DND-41 (cell line): Measurements from ENCODE around the gene BRD1.
A peak's percentile ranks its signal among the peaks of the same experiment; 100 is the strongest.

Experiments
- ATAC-seq: fragments of 200-7000 bp; cut with Tn5 transposase; 3 replicates; pipeline ENCODE4 v1.9.1; 2021; ENCODE audit warnings: low read depth; ENCODE audit not compliant: insufficient read depth
- DNase-seq: peaks from one replicate; pipeline ENCODE4 v3.0.0-alpha.2; 2020
- H2AFZ ChIP-seq: 2 replicates; pipeline ENCODE4 v1.6.0; 2012; ENCODE audit warnings: low read depth, low read length
- H3K27ac ChIP-seq: 2 replicates; pipeline ENCODE4 v1.5.1; 2012; ENCODE audit warnings: low read length, inconsistent platforms
- H3K27me3 ChIP-seq: fragments of 200-600 bp; sonication (generic); 2 replicates; pipeline ENCODE4 v1.6.0; 2012; ENCODE audit warnings: low read length, mild to moderate bottlenecking, inconsistent platforms; ENCODE audit not compliant: insufficient read depth, poor library complexity
- H3K36me3 ChIP-seq: 2 replicates; pipeline ENCODE4 v1.5.1; 2012; ENCODE audit warnings: low read length, inconsistent platforms; ENCODE audit not compliant: insufficient read depth
- H3K4me1 ChIP-seq: 2 replicates; pipeline ENCODE4 v1.5.1; 2012; ENCODE audit warnings: mild to moderate bottlenecking, low read length; ENCODE audit not compliant: insufficient read depth
- H3K4me2 ChIP-seq: 2 replicates; pipeline ENCODE4 v1.6.0; 2012; ENCODE audit warnings: mild to moderate bottlenecking, moderate library complexity, low read length, inconsistent platforms; ENCODE audit not compliant: insufficient read depth
- H3K4me3 ChIP-seq, 2 experiments: fragments of 200-600 bp in 1 of 2; shearing (Covaris generic) in 1 of 2; 2 replicates each; pipeline ENCODE4 v1.5.1; 2012 to 2016; ENCODE audit warnings: inconsistent platforms in 2 of 2, low read length in 2 of 2, mild to moderate bottlenecking in 2 of 2, low read depth in 1 of 2, moderate library complexity in 1 of 2
- H3K79me2 ChIP-seq: 2 replicates; pipeline ENCODE4 v1.6.0; 2012; ENCODE audit warnings: low read length, inconsistent platforms; ENCODE audit not compliant: insufficient read depth
- H3K9ac ChIP-seq: 2 replicates; pipeline ENCODE4 v1.6.0; 2012; ENCODE audit warnings: low read depth, mild to moderate bottlenecking, inconsistent platforms, low read length, moderate library complexity
- H3K9me3 ChIP-seq: 2 replicates; pipeline ENCODE4 v1.5.1; 2012; ENCODE audit warnings: low read length, moderate library complexity, mild to moderate bottlenecking, inconsistent platforms; ENCODE audit not compliant: insufficient read depth, severe bottlenecking
- H4K20me1 ChIP-seq: 2 replicates; pipeline ENCODE4 v1.6.0; 2012; ENCODE audit warnings: low read length; ENCODE audit not compliant: insufficient read depth
- CTCF ChIP-seq: IDR thresholded peaks from 2 replicates; pipeline ENCODE4 v1.5.1; 2012; ENCODE audit warnings: borderline replicate concordance, low read length, moderate library complexity, mild to moderate bottlenecking; ENCODE audit not compliant: poor library complexity, severe bottlenecking; ENCODE audit errors: extremely low read depth
- EZH2 ChIP-seq: IDR thresholded peaks from 3 replicates; pipeline ENCODE4 v1.6.1; 2012; ENCODE audit warnings: borderline replicate concordance, low read depth, mild to moderate bottlenecking, moderate library complexity, low read length, inconsistent platforms; ENCODE audit not compliant: severe bottlenecking

BRD1 gene

DNA sequence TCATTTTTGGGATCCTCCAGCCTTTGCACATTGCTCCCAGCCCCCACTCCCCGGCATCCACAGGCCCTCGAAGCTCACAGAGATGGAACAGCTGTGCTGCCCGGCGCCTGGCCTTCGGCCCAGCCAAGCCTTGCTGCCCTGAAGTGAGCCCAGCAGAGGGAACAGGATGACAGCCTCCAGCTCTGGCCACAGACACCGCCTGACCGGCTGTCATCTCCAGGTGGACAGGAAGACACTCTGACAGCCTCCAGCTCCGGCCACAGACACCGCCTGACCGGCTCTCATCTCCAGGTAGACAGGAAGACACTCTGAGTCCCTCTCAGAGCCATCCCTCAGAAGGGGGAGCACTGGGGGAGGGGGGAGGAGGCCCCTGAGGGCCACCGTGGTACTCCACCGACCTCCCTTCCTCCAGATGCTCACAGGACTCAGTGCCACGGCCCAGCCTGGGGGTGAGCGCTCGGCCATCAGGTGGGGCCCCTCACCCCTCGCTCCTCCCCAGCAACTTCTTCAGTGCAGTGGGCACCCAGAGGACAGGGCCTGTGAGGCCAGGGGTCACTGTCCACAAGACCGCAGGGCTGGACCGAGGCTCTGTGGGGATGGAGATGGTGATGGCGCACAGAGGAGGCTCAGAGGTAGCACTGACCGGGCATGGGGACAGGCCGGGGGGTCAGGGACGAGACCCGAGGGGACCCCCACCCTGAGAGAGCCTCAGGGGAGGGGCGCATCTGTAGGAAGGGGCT, 58.6 kb downstream of the BRD1 start:
- Histone ChIP-seq H3K4me2 (no peak overlapping the region), H3K9me3 (peaks cover 8% of the 10 kb centered on the region), H3K9ac (no peak overlapping the region), H3K36me3 (peaks cover 17% of the 10 kb centered on the region), H2AFZ (no peak overlapping the region), H3K79me2 (no peaks in the 10 kb centered on the region), H3K4me3 (no peak overlapping the region), H3K27me3 (no peaks in the 10 kb centered on the region), H4K20me1 (peaks cover 21% of the 10 kb centered on the region), H3K4me1 (peaks cover 17% of the 10 kb centered on the region), H3K27ac (no peak overlapping the region)
- ATAC-seq (no peak), DNase-seq (no peak)
- no peak for TF ChIP-seq CTCF
- TF ChIP-seq EZH2, result no peak

GRCh38 chr22:49768077-49768910, 59.4 kb downstream of the BRD1 start:
- no peaks in the 10 kb centered on the region for H3K27me3 ChIP-seq
- ATAC-seq (no peak), DNase-seq (no peak)
- H3K4me1 ChIP-seq, result peaks cover 9% of the 10 kb centered on the region
- H3K36me3 ChIP-seq, result peaks cover 9% of the 10 kb centered on the region
- H3K9ac ChIP-seq, result no peak overlapping the region
- TF ChIP-seq EZH2 (no peak), CTCF (no peak)
- H3K4me2 ChIP-seq, result no peak overlapping the region
- H2AFZ ChIP-seq, result no peak overlapping the region
- H3K9me3 ChIP-seq, result peaks cover 8% of the 10 kb centered on the region
- no peak overlapping the region for H3K4me3 ChIP-seq
- no peaks in the 10 kb centered on the region for H3K79me2 ChIP-seq
- no peak overlapping the region for H3K27ac ChIP-seq
- H4K20me1 ChIP-seq, result peaks cover 18% of the 10 kb centered on the region

GRCh38 chr22:49767355-49768062, 60.2 kb downstream of the BRD1 start:
- peak; percentile 40 for DNase-seq
- TF ChIP-seq CTCF (peak; percentile 81), EZH2 (no peak)

More at GRCh38 chr22:49767355-49768062, 60.2 kb downstream of the BRD1 start:
- Histone ChIP-seq H3K4me2 (no peak overlapping the region), H3K9ac (no peak overlapping the region), H3K4me3 (no peak overlapping the region), H3K4me1 (peaks cover under 1% of the 10 kb centered on the region), H3K36me3 (peaks cover 6% of the 10 kb centered on the region), H3K79me2 (no peaks in the 10 kb centered on the region), H4K20me1 (peaks cover 16% of the 10 kb centered on the region), H3K27ac (no peak overlapping the region), H3K27me3 (no peaks in the 10 kb centered on the region), H2AFZ (no peak overlapping the region), H3K9me3 (peaks cover 8% of the 10 kb centered on the region)
- peak; percentile 59 for ATAC-seq
